KBM-7 (cell line): ENCODE measurements around the gene GTPBP4.
"Not testable (repeated sequence)": the region's sequence is repeated elsewhere in the genome, so short reads cannot be mapped to it uniquely, and the experiment has no call there.

Experiments used
- DNase-seq: peaks from one replicate; pipeline ENCODE4 v3.0.0-alpha.2; 2015
- in situ Hi-C: fragments of 300-500 bp; cut with MboI; formaldehyde crosslinking; loops from 2 replicates; pipeline ENCODE4 v1.14.3; 2020; ENCODE audit warnings: low sequenced_read_pairs, low pct_unique_long_range_greater_than_20kb, mixed read lengths

GTPBP4 gene

DNA sequence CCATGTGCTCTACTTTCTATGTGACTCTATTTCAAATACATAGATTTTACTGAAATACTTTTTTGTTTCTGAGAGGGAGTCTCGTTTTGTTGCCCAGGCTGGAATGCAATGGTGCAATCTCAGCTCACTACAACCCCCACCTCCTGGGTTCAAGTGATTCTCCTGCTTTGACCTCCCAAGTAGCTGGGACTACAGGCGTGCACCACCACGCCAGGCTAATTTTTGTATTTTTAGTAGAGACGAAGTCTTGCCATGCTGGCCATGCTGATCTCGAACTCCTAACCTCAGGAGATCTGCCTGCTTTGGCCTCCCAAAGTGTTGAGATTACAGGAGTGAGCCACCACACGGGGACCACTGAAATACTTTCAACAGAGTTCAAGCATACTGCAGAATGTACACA lies 57.2 kb downstream of the GTPBP4 start:
- in situ Hi-C loops = no loop called here
- no peak for DNase-seq

DNA sequence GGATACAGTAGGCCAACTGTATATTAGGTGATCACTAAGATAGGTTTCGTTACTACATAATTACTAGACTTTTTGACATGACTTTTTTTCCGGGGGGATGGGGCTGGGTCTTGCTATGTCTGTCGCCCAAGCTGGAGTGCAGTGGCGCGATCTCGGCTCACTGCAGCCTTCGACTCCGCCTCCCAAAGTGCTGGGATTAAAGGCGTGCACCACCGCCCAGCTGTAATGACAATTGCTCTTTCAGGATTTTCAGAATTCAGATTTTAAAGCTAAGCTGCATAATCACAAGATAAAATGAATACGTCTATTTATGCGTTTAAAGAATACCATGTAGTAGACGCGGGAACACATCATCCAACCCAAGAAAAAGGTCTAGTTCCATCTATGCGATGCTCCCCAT lies 59.7 kb downstream of the GTPBP4 start:
- in situ Hi-C loops = no loop called here
- peak; percentile 47 for DNase-seq

DNA sequence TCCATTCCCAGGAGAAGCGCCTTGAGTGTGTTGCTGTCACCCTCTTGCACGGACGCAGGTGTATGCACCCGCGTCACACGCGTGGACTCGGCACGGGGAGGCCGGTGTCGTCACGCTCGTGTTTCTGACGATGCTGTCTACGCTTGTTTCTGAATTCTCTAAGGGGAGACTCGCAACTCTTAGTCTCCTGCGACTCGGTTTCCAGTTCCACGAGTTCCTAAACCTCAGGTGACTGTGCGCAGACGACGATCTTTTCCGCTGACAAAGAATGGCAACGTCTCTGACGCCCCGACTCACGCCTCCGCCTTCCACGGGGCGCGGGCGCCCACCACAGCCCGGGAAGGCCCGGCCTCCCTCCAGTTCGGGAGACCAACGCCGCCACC lies 60.1 kb downstream of the GTPBP4 start:
- DNase-seq = no peak

DNA sequence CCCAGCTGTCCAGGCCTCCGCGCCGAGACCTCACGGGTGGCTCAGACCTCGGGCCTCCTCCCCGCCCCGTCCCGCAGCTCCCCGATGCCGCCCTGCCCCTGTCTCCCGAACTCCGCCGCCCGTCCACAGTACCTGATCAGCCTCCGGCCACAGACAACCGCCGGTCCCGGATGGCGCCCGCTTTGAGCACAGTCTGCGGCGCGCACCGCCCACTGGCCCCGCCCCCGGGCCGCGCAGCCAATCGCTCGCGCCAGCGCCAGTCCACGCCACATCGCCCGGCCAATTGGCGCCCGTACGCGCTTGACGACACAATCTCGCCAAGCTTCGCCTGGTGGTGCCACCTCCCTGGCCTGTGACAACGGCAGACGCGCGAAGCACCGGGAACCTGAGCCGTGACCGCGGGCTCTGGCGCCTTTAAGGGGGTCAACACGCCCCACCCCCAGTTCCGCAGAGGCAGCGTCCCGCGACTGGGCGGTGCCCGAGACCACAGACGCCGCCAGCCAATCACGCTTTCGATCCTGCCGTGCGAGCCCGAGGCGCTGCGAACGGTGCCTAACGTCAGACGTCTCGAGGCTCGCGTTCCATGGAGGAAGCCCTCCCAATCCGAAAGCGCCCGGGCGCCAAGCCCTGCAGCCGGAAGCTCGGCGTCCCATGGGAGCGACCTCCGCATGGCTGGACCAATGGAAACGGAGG lies 60.6 kb downstream of the GTPBP4 start, which contains the start of gene IDI1:
Gene IDI1, minus strand, starts transcription at position 388 of the 693 bp plus-strand sequence. Its CDS starts 116 bp downstream, at position 272.
- peak; percentile 98 for DNase-seq
- in situ Hi-C loops = no loop called here

More for the DNA sequence above, 60.1 kb downstream of the GTPBP4 start:
- in situ Hi-C loops = no loop called here

DNA sequence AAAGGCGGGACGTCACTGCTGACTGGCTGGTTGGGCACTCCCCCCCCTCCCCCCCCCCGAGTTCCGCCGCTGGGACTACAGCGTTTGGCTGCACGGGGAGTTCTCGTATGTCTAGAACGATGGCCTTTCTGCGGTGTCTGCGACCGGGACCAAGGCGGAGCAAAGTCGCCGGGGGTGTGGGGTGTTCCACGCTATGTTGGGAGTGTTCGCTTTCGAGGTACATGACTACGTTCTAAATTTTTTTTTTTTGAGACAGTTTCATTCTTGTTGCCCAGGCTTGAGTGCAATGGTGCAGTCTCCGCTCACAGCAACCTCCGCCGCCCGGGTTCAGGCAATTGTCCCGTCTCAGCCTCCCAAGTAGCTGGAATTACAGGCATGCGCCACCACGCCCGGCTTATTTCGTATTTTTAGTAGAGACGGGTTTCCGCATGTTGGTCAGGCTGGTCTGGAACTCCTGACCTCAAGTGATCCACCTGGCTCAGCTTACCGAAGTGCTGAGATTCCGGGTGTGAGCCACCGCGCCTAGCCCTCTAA lies 61.3 kb downstream of the GTPBP4 start:
- in situ Hi-C loops = no loop called here
- no peak for DNase-seq

DNA sequence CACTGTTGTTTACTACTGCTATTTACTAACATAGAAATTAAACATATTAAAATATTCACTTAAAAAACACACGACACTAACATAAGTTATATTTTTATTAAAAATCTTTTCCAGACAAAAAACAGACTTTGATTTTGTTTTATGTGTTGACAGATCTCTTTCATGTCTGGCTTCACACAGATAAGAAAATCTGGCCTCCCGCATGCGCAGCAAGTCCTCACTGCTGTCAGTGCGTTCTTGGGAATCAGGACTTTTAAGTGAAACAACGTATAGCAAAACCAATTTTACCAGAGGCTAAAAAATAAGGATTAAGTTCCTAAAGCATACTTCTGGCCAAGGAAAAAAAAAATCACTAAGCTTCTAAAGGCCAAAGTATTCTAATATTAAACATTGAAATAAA lies 61.9 kb downstream of the GTPBP4 start:
- in situ Hi-C loops = no loop called here
- peak; percentile 42 for DNase-seq

DNA sequence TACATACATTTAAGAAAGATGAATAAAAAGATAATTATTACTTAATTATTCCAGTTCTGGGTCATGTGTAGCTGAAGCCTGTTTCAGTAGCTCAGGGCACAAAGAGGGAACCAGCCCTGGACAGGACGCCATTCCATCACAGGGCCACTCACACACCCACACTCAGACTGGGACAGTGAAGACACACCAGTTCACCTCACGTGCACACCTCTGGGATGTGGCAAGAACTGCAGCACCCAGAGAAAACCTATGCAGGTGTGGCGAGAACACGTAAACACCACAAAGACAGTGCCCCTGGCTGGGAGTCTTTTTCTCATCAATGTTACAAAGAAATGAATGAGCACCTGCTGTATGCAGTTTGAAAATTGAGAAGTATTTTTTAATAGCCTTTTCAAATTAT lies 62.3 kb downstream of the GTPBP4 start:
- in situ Hi-C loops = no loop called here
- DNase-seq = peak; percentile 32

DNA sequence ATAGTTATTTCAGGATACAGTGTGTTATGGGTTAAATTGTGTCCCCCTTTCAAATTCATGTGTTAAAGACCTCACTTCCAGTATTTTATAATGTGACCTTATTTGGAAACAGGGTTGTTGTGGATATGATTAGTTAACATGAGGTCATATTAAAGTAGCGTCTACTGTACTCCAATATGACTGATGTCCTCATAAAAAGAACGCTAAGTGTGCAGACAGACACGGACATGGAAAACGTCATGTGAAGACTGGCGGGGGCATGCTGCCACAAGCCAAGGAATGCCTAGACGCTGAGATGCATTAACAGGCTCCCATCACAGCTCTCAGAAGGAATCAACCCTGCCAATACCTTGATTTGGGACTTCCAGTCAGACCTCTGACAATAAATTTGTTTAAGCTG lies 66.5 kb downstream of the GTPBP4 start:
- DNase-seq = no peak
- in situ Hi-C loops = no loop called here

DNA sequence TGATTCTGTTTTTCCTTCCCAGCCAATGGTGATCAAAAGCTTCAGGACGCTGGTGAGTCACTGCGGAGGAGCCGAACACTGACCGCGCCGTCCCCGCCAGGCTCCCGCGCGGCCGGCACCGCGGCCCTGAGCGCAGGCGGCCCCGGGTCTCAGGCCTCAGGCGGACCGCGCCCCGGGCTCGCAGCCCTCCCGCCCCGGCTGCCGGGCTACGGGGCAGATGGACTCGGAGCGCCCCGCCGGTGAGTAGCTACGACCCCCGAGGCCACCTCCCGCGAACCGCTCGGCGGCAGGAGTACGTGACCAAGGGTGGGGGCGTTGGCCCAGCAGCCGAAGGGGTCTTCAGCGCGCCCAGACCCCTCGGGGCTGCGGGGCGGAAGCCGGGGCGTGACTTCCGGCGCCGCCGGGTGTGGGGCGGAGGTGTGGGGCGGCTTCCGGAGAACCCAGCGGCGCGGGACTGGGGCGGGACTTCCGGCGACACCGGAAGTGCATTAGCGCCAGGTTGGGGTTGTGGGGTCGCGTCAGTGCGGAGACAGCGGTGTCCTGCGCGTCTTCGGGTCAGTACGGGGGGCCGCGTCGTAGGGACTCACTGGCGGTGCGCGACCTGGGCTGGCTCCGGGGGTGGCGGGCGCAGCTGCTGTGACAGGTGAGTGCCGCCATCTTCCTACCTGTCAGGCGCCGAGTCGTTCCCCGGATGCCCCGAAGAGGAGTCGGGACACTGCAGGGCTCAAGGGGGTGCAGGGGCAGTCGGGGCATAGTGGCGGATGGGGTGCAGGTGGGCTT lies 68.3 kb downstream of the GTPBP4 start, which contains the start of gene WDR37:
Gene WDR37, plus strand, starts transcription at position 60 of the 780 bp plus-strand sequence. CDS start 15,771 bp downstream, outside the sequence.
- DNase-seq = peak; percentile 87

DNA sequence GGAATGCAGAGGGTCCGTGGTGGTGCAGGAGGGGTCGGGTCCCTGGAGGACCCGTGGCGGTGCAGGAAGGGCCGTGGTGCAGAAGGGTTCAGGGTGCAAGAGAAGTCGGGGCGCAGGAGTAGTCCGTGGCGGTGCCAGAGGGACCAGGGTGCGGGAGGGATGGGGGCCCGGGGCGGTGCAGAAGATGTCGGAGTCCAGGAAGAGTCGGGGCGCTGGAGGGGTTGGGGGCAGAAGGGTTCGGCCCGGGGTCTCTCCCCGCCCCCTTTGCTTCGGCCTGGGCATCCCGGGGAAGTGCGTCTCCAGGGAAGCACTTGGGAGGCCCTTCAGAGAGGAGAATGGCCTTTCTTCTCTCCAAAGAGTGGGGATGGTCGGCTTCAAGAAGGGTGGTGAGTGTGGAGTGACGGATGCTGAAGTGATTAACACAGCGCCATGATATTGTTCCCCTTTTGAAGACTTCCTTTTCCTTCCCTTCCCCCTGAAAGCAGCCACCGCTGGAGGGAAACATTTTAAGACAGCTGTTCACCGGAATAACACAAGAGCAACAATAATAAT lies 68.9 kb downstream of the GTPBP4 start:
- DNase-seq = peak; percentile 81
- in situ Hi-C loops = no loop called here

More for the DNA sequence above, 68.3 kb downstream of the GTPBP4 start, which contains the start of gene WDR37:
- in situ Hi-C loops = no loop called here

DNA sequence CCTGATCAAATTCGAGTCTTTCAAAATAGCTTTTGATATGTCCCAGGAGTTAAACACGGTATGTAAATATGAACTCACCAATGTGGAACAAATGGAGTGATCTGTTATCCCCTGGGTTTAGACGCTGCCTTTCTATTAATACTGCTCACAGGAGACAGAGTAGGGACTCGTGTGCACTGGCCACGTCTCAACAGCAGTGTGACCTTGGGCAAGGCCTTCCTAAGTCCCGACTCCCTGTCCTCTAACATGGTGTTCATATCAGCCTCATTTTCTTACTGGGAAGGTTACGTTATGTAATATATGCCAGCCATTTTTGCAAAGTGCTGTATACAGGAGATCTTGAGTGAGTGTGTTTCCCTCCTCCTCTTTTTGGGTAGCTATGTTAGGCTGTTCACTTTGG lies 69.8 kb downstream of the GTPBP4 start:
- in situ Hi-C loops = no loop called here
- DNase-seq = no peak

DNA sequence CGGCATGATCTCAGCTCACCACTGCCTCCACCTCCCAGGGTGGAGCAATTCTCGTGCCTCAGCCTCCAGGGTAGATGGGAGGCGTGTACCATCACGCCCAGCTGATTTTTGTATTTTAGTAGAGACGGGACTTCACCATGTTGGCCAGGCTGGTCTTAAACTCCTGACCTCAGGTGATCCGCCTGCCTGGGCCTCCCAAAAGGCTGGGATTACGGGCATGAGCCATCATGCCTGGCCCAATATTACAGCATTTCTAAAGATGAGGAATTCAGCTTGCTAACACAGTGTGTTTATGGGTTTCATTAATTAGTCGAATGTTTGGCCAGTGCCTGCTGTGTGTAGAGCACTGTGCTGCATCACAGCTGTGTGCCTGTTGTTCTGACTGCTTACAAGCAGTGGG lies 71.7 kb downstream of the GTPBP4 start:
- in situ Hi-C loops = no loop called here
- no peak for DNase-seq

DNA sequence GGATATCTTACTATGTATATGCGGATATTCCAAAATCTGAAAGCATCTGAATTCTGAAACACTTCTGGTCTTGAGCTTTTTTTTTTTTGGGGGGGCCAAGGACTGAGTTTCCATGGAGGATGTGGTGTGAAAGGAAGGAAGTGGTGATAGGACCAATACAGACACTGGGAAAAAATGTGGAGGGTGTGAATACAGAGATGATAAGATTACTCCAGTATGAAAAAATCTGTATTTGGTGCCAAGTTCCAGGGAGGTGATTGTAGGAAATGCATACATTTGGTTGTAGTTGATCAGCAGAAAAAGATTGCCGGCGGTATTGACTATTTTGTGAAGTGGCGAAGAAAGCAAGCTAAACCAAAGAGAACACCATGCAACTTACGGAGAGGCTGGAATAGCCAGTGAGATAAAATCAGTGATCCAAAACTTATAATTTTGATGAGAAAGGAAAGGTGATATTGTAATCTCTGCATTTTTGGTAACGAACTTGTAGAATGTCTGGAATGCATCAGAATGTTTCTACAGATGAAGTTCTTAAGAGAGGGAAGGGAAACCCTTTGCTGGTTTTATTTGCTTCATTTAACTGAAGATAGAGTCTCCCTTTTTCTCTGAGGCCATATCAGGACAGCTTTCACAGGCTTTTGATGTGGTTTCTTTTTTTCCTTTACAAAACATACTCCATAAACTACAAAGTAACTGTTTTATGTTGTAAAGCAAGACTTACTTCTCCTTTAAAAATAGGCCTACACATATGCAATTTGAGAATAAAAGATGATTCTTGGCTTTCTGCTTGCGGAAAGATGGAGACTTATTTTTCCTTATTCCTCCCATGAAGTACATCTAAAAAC lies 73.9 kb downstream of the GTPBP4 start:
- DNase-seq = no peak
- in situ Hi-C loops = no loop called here

DNA sequence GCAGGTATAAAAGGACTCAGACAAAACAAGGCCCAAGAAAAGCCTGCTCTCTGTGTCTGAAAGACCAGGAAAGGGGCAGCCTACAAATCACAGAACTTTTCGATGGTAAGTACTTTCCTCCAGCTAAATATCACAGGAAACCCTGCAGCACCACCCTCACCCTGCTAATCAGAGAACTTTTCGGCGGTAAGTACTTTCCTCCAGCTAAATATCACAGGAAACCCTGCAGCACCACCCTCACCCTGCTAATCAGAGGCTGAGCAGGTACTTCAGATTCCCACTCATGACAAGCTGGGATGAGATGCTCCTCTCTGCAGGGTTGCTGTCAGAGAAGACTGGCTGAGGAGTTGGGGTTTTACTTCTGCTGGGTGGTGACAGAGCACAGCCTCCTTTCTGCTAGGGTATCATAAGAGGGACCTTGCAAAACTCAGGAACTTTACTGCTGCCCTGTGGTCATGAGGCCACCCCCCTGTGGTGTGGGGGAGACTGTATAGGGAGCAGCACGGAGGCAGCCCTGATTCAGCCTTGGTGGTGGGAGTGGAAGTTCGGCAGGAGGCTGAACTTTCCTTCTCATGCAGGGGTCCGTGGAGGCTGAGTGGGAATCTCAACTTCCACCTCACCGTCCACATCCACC lies 75.1 kb downstream of the GTPBP4 start:
- in situ Hi-C loops = no loop called here
- no peak for DNase-seq

DNA sequence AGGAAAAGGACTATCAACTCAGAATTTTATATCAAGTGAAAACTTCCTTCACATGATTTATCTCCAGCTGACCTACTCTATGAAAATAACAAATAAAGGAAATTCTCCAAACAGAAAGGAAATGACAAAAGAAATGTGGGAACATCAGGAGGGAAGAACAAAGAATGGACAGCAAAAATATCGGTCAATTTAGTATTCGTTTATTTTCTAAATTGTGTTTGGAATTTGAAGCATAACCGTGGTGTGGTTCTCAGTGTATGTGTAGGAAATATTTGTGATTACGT lies 76.7 kb downstream of the GTPBP4 start:
- in situ Hi-C loops = no loop called here
- DNase-seq = no peak

DNA sequence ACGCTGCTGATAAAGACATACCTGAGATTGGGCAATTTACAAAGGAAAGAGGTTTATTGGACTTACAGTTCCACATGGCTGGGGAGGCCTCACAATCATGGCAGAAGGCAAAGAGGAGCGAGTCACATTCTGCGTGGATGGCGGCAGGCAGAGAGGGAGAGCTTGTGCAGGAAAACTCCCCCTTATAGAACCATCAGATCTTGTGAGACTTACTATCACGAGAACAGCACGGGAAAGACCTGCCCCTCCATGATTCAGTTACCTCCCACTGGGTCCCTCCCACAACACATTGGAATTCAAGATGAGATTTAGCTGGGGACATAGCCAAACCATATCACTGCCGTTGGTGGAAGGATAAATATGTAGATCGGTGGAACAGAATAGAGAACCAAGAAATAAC lies 78.5 kb downstream of the GTPBP4 start:
- DNase-seq, in situ Hi-C loops: not testable (repeated sequence)

DNA sequence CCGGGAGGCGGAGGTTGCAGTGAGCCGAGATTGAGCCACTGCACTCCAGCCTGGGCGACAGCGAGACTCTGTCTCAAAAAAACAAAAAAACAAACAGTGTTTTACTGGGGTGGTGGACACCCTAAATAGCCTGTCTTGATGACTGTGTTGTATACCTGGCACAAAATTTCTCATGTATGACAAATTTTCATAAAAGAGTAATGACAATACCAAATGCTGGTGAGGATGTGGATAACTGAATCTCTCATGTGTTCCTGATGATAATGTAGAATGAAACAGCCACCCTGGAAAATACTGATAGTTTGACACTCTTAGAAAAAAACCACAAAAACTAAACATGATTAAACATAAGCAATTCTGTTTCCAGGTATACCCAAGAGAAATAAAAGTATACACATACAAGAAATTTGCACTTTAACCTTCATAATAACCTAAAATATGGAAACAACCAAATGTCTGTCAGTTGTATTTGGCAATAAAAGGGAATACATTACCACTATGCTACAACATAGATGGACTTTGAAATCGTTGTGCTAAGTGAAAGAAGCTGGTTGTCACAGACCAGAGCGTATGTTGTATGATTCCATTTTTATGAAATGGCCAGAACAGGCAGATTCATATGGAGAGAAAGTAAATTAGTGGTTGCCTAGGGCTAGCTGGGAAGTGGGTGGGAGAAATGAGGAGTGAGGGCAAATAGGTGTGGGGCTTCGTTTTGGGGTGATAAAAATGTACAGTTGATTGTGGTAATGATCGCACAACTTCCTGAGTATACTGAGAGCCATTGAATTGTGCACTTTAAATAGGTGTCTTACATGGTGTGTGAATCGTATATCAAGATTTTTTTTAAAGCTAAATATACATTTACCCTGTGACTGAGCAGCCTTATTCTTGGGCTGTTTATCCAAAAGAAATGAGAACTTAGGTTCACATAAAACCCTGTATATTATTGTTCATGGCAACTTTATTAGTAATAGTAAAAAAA lies 80.4 kb downstream of the GTPBP4 start:
- no peak for DNase-seq
- in situ Hi-C loops = no loop called here
